ENCODE measurements around the gene B4GALT7. TPM values are rescaled to one million over a fixed set of nuclear protein-coding genes. Genes with fewer than 3 reads are reported as not detected.

B4GALT7 gene
- total RNA-seq, 2 donors from 2014 or later, result 27.4 to 33.7 TPM

GRCh38 chr5:177607115-177607451 is 7.2 kb downstream of the B4GALT7 start:
- Mint-ChIP-seq H3K4me3 (no peak overlapping the region), H3K27me3 (ENCODE audit: insufficient read depth) (no peaks in the 10 kb centered on the region), H3K4me1 (peaks cover 2% of the 10 kb centered on the region), H3K27ac (no peak overlapping the region), H3K36me3 (ENCODE audit: low read depth) (peaks cover 20% of the 10 kb centered on the region), H3K9me3 (no peaks in the 10 kb centered on the region)
- H3K36me3 ChIP-seq (ENCODE audit: control insufficient read depth, insufficient read depth, low read length), result peaks cover 6% of the 10 kb centered on the region
- H3K9me3 ChIP-seq (ENCODE audit: control insufficient read depth, low read length), result no peaks in the 10 kb centered on the region
- no peak overlapping the region for H3K9ac ChIP-seq (ENCODE audit: extremely low read depth, low read length, poor library complexity, severe bottlenecking)
- H3K27me3 ChIP-seq (ENCODE audit: control insufficient read depth, insufficient read depth, low read length, poor library complexity, severe bottlenecking), result no peaks in the 10 kb centered on the region
- no peak for TF ChIP-seq CTCF (conservative IDR thresholded peaks at IDR 0.05)
- no peak for DNase-seq
- WGBS, 2 experiments (ENCODE audit: insufficient coverage in 1 of 2, insufficient read length in 1 of 2), result 78 to 79% methylated on average over 8 to 11 of the region's 11 CpGs
- H3K4me3 ChIP-seq (ENCODE audit: low read length), result no peak overlapping the region
- H3K4me1 ChIP-seq (ENCODE audit: control insufficient read depth, insufficient read depth, low read length), result peaks cover under 1% of the 10 kb centered on the region
- no peak overlapping the region for H3K27ac ChIP-seq (ENCODE audit: low read depth, low read length)

GRCh38 chr5:177607452-177608192 is 7.7 kb downstream of the B4GALT7 start:
- no peak overlapping the region for H3K27ac ChIP-seq (ENCODE audit: low read depth, low read length)
- Mint-ChIP-seq H3K36me3 (ENCODE audit: low read depth) (peaks cover 20% of the 10 kb centered on the region), H3K27me3 (ENCODE audit: insufficient read depth) (no peaks in the 10 kb centered on the region), H3K27ac (peak overlapping the region; percentile 85), H3K4me1 (peaks cover 2% of the 10 kb centered on the region), H3K4me3 (no peak overlapping the region), H3K9me3 (no peaks in the 10 kb centered on the region)
- H3K9ac ChIP-seq (ENCODE audit: extremely low read depth, low read length, poor library complexity, severe bottlenecking), result no peak overlapping the region
- H3K4me3 ChIP-seq (ENCODE audit: low read length), result no peak overlapping the region
- H3K27me3 ChIP-seq (ENCODE audit: control insufficient read depth, insufficient read depth, low read length, poor library complexity, severe bottlenecking), result no peaks in the 10 kb centered on the region
- 35 to 36% methylated on average over 6 to 15 of the region's 15 CpGs for WGBS, 2 experiments (ENCODE audit: insufficient coverage in 1 of 2, insufficient read length in 1 of 2)
- H3K36me3 ChIP-seq (ENCODE audit: control insufficient read depth, insufficient read depth, low read length), result peaks cover 6% of the 10 kb centered on the region
- H3K4me1 ChIP-seq (ENCODE audit: control insufficient read depth, insufficient read depth, low read length), result no peaks in the 10 kb centered on the region
- DNase-seq, result peak; percentile 97
- no peaks in the 10 kb centered on the region for H3K9me3 ChIP-seq (ENCODE audit: control insufficient read depth, low read length)
- peak; percentile 97 for TF ChIP-seq CTCF (conservative IDR thresholded peaks at IDR 0.05)

DNA sequence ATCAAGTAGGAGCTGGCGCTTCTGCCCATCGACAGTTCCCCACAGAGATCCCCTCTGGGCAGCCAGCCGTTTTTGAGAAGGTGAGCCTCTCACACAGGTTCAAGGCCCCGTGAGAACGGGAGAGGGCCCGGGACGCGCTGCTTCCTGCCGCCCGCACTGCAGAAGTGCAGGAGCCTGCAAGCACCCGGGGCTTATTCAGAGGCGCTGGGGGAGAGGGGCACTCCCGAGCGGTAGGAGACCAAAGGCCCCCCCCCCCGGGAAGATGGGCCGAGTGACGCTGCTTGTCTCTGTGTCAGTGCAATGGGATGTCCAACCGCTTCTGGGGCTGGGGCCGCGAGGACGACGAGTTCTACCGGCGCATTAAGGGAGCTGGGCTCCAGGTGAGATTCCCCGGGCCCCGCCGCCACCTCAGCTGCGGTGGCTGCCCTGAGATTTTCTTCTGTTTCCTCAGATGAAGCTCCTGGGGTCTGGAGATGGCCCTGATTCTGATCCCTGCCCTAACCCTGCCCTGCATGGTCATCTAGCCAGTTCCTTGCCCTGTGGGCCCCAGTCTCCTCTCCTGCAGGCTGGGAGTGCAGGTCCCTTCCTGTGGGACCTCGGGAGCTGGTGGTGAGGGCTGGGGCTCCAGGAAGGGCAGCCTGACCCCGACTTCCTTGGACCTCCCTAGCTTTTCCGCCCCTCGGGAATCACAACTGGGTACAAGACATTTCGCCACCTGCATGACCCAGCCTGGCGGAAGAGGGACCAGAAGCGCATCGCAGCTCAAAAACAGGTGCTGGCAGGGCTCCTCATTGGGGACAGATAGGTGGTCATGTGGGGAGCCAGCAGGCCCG is 8.5 kb downstream of the B4GALT7 start:
- Histone ChIP-seq H3K36me3 (ENCODE audit: control insufficient read depth, insufficient read depth, low read length) (peaks cover 6% of the 10 kb centered on the region), H3K27ac (ENCODE audit: low read depth, low read length) (no peak overlapping the region), H3K9me3 (ENCODE audit: control insufficient read depth, low read length) (no peaks in the 10 kb centered on the region), H3K27me3 (ENCODE audit: control insufficient read depth, insufficient read depth, low read length, poor library complexity, severe bottlenecking) (no peaks in the 10 kb centered on the region), H3K4me3 (ENCODE audit: low read length) (no peak overlapping the region), H3K4me1 (ENCODE audit: control insufficient read depth, insufficient read depth, low read length) (no peaks in the 10 kb centered on the region), H3K9ac (ENCODE audit: extremely low read depth, low read length, poor library complexity, severe bottlenecking) (no peak overlapping the region)
- H3K4me1 Mint-ChIP-seq, result peaks cover 2% of the 10 kb centered on the region
- no peak for DNase-seq
- no peak overlapping the region for H3K27ac Mint-ChIP-seq
- WGBS, 2 experiments (ENCODE audit: insufficient coverage in 1 of 2, insufficient read length in 1 of 2), result 87 to 91% methylated on average over 23 to 37 of the region's 37 CpGs
- H3K9me3 Mint-ChIP-seq, result no peaks in the 10 kb centered on the region
- no peak for TF ChIP-seq CTCF (conservative IDR thresholded peaks at IDR 0.05)
- no peaks in the 10 kb centered on the region for H3K27me3 Mint-ChIP-seq (ENCODE audit: insufficient read depth)
- H3K36me3 Mint-ChIP-seq (ENCODE audit: low read depth), result peaks cover 19% of the 10 kb centered on the region
- H3K4me3 Mint-ChIP-seq, result no peak overlapping the region
